IMR-90 (cell line): Measurements from ENCODE around the gene CKAP2L. TPM values are rescaled to one million over a fixed set of nuclear protein-coding genes. Genes with fewer than 3 reads are reported as not detected.

Experiments used
- ATAC-seq: fragments of 200-7000 bp; cut with Tn5 transposase; 2 replicates; pipeline ENCODE4 v1.9.1; 2020; ENCODE audit warnings: low read depth, mild to moderate bottlenecking, moderate library complexity
- BruUV-seq: library from RNA; stranded (reverse); fragments of 400-500 nt; replicated peaks from 2 replicates; lab custom pipeline; 2021; lab: Mats Ljungman, UMichigan
- CTCF ChIA-PET: fragments of 300-600 bp; formaldehyde crosslinking; extraction: SDS; loops from one replicate; lab custom pipeline; 2021; ENCODE audit warnings: antibody characterized with exemption; lab: Yijun Ruan, JAX
- POLR2A ChIA-PET: fragments of 300-600 bp; sonication (Branson Sonifier 250); formaldehyde crosslinking; loops from one replicate; lab custom pipeline; 2022; ENCODE audit warnings: antibody characterized with exemption; ENCODE audit not compliant: unreplicated experiment; lab: Charles Lee
- DNase-seq: peaks from one replicate; pipeline ENCODE4 v3.0.0; 2013
- H2AFZ ChIP-seq: replicated peaks from 2 replicates; pipeline ENCODE3; 2013; ENCODE audit warnings: low read length, mild to moderate bottlenecking; ENCODE audit not compliant: poor library complexity
- H2AK5ac ChIP-seq: 2 replicates; pipeline ENCODE4 v1.6.1; 2013; ENCODE audit warnings: low read depth, low read length, inconsistent platforms
- H2AK9ac ChIP-seq: replicated peaks from 2 replicates; pipeline ENCODE3; 2013; ENCODE audit warnings: mild to moderate bottlenecking, low read depth, low read length, moderate library complexity; ENCODE audit not compliant: poor library complexity
- H2BK120ac ChIP-seq: 2 replicates; pipeline ENCODE4 v1.6.1; 2013; ENCODE audit warnings: low read depth, low read length, inconsistent platforms
- H2BK15ac ChIP-seq: 3 replicates; pipeline ENCODE4 v1.6.1; 2013; ENCODE audit warnings: low read depth, low read length, inconsistent platforms
- H2BK20ac ChIP-seq: 2 replicates; pipeline ENCODE4 v1.6.1; 2013; ENCODE audit warnings: low read depth, mild to moderate bottlenecking, inconsistent platforms, low read length, moderate library complexity
- H2BK5ac ChIP-seq: 2 replicates; pipeline ENCODE4 v1.6.1; 2013; ENCODE audit warnings: mild to moderate bottlenecking, low read depth, low read length, inconsistent platforms; ENCODE audit not compliant: poor library complexity, severe bottlenecking
- H3K14ac ChIP-seq: replicated peaks from 2 replicates; pipeline ENCODE4 v1.6.1; 2013; ENCODE audit warnings: low read depth, low read length, inconsistent platforms
- H3K18ac ChIP-seq: 2 replicates; pipeline ENCODE4 v1.6.1; 2013; ENCODE audit warnings: low read depth, low read length, control low read depth
- H3K23ac ChIP-seq: 2 replicates; pipeline ENCODE4 v1.6.1; 2013; ENCODE audit warnings: low read depth, low read length, inconsistent platforms
- H3K27ac ChIP-seq: 2 replicates; pipeline ENCODE4 v1.5.1; 2013; ENCODE audit warnings: mild to moderate bottlenecking, control low read depth, low read length; ENCODE audit not compliant: insufficient read depth
- H3K27me3 ChIP-seq: 2 replicates; pipeline ENCODE4 v1.6.1; 2013; ENCODE audit warnings: low read length; ENCODE audit not compliant: control insufficient read depth, insufficient read depth
- H3K36me3 ChIP-seq: 2 replicates; pipeline ENCODE4 v1.6.1; 2013; ENCODE audit warnings: low read length, mixed read lengths; ENCODE audit not compliant: control insufficient read depth, insufficient read depth
- H3K4ac ChIP-seq: 2 replicates; pipeline ENCODE4 v1.6.1; 2013; ENCODE audit warnings: low read depth, low read length, inconsistent platforms
- H3K4me1 ChIP-seq: 2 replicates; pipeline ENCODE4 v1.6.1; 2013; ENCODE audit warnings: low read length, mixed read lengths; ENCODE audit not compliant: control insufficient read depth, insufficient read depth
- H3K4me2 ChIP-seq: 2 replicates; pipeline ENCODE4 v1.6.1; 2013; ENCODE audit warnings: low read depth, mild to moderate bottlenecking, control low read depth, low read length, moderate library complexity
- H3K4me3 ChIP-seq: 2 replicates; pipeline ENCODE4 v1.5.1; 2013; ENCODE audit warnings: low read depth, mild to moderate bottlenecking, control low read depth, low read length, moderate library complexity; ENCODE audit not compliant: insufficient read depth
- H3K56ac ChIP-seq: 2 replicates; pipeline ENCODE4 v1.6.1; 2013; ENCODE audit warnings: low read length, inconsistent platforms; ENCODE audit not compliant: insufficient read depth; ENCODE audit errors: extremely low read depth
- H3K79me1 ChIP-seq, 2 experiments: 2 replicates each; pipeline ENCODE4 v1.6.1; 2013; ENCODE audit warnings: low read length in 2 of 2, inconsistent platforms in 1 of 2, low read depth in 1 of 2
- H3K9ac ChIP-seq: 2 replicates; pipeline ENCODE4 v1.6.1; 2013; ENCODE audit warnings: low read depth, low read length, control low read depth
- H3K9me1 ChIP-seq: 2 replicates; pipeline ENCODE4 v1.6.1; 2013; ENCODE audit warnings: low read length, inconsistent platforms; ENCODE audit not compliant: insufficient read depth
- H3K9me3 ChIP-seq: 2 replicates; pipeline ENCODE4 v1.6.1; 2013; ENCODE audit warnings: low read length; ENCODE audit not compliant: control insufficient read depth, insufficient read depth
- H4K20me1 ChIP-seq: 2 replicates; pipeline ENCODE4 v1.6.1; 2013; ENCODE audit warnings: low read length, inconsistent platforms; ENCODE audit not compliant: insufficient read depth
- H4K5ac ChIP-seq: 2 replicates; pipeline ENCODE4 v1.6.1; 2013; ENCODE audit warnings: mild to moderate bottlenecking, low read depth, low read length, control low read depth
- H4K8ac ChIP-seq, 2 experiments: 2 replicates each; pipeline ENCODE4 v1.6.1; 2013; ENCODE audit warnings: low read depth in 2 of 2, low read length in 2 of 2, control low read depth in 1 of 2, inconsistent platforms in 1 of 2
- H4K91ac ChIP-seq: 2 replicates; pipeline ENCODE4 v1.6.1; 2013; ENCODE audit warnings: low read depth, low read length, inconsistent platforms; ENCODE audit not compliant: insufficient read depth
- FOS ChIP-seq: fragments of 150-350 bp; IDR thresholded peaks from 2 replicates; pipeline ENCODE4 v1.6.1; 2016; ENCODE audit warnings: low read depth, low read length
- MXI1 ChIP-seq: IDR thresholded peaks from 2 replicates; pipeline ENCODE4 v1.6.1; 2012; ENCODE audit warnings: low read depth, mild to moderate bottlenecking, low read length, moderate library complexity, borderline replicate concordance
- RAD21 ChIP-seq: IDR thresholded peaks from 2 replicates; pipeline ENCODE4 v1.6.1; 2012; ENCODE audit warnings: low read length, improper control_type of control experiment
- WGBS, 2 experiments: methylation state at CpG; one replicate each; pipeline versions ENCODE4 v1.1.5 to v1.1.7; 2013; ENCODE audit warnings: missing lambda C conversion rate in 2 of 2; ENCODE audit not compliant: insufficient read length in 1 of 2; ENCODE audit errors: extremely low coverage in 2 of 2; 5-methylcytosine and 5-hydroxymethylcytosine counted together
- dilution Hi-C: fragments of 300-500 bp; cut with HindIII; formaldehyde crosslinking; loops from one replicate; pipeline ENCODE4 v1.14.3; 2018; ENCODE audit warnings: low sequenced_read_pairs; ENCODE audit not compliant: unreplicated experiment
- in situ Hi-C: fragments of 300-500 bp; cut with MboI; formaldehyde crosslinking; loops from 3 replicates; pipeline ENCODE4 v1.14.3; 2019; ENCODE audit warnings: low sequenced_read_pairs, inconsistent platforms, mixed read lengths
- intact Hi-C: fragments of 100-400 bp; cut with micrococcal nuclease; formaldehyde crosslinking; loops from 2 replicates; pipeline ENCODE4 v1.10.0; 2022
- polyA plus RNA-seq, 3 experiments: library from polyadenylated mRNA; depleted of rRNA; stranded (reverse); fragments of >200 nt; gene quantifications; 2 replicates each; pipeline ENCODE4 v1.2.3, GENCODE V29; 2012; ENCODE audit warnings: low replicate concordance in 1 of 3
- total RNA-seq: library from RNA; depleted of rRNA; stranded (reverse); fragments of >200 nt; gene quantifications from 2 replicates; pipeline ENCODE4 v1.2.3, GENCODE V29; 2012
- TF ChIP-seq, protein P1 (sequence below): conservative IDR thresholded peaks from 2 replicates; pipeline ENCODE4 v1.5.1; 2012; ENCODE audit warnings: mild to moderate bottlenecking, low read depth, low read length, improper control_type of control experiment

Gene CKAP2L
- total and polyA plus RNA-seq, 2 of the 4 experiments (the other 2 are of a cell fraction): 6.4 to 9.9 TPM

DNA sequence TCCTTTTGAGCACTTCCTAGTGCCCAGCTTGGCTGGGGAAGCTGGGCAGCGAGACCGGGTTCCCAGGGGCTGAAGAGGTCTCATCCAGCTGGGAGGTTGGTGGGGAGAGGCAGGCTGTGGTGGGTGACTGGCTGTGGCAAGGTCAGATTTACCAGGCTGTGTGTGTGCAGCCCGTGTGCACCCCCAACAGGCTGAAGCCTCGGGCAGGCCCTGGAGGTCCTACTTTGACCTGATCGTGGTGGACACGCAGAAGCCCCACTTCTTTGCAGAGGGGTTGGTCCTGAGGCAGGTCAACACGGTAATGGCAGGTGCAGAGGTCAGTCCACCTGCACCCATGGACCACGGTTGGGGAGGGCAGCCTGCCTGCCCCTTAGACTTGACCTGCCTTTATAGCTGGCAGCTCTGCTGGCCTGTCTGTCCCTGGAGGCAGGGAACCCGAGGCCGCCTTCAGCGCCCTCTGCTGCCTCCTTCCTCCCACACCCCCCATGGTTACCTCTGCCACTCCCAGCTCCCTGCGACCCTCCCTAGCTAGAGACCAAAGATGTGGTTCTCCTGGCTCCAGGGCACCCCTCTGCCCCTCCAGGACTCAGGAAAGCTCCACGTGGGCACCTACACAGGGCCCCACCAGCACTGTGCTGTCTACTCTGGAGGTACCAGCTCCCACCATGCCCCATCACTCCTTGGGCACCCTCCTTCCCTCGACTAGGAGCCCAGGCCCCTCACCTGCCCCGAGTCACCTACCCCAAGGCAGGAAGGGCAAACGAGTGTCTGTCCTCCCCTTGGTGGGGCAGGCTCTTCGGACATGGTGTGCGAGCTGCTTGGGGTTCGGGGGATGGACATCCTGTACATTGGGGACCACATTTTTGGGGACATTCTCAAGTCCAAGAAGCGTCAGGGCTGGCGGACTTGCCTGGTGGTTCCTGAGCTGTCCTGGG lies 39.6 kb downstream of the CKAP2L start:
- Histone ChIP-seq H3K56ac (no peak overlapping the region), H3K9me1 (no peaks in the 10 kb centered on the region), H4K20me1 (no peaks in the 10 kb centered on the region), H4K8ac (no peak overlapping the region), H3K79me1 (no peaks in the 10 kb centered on the region), H2BK5ac (no peak overlapping the region), H3K27ac (no peak overlapping the region), H2AFZ (peak overlapping the region; percentile 65), H4K5ac (no peak overlapping the region), H2AK9ac (peak overlapping the region; percentile 29), H2AK5ac (peak overlapping the region; percentile 93), H3K9ac (no peak overlapping the region), H3K9me3 (no peaks in the 10 kb centered on the region), H3K36me3 (no peaks in the 10 kb centered on the region), H3K14ac (no peak overlapping the region), H4K91ac (no peak overlapping the region), H3K4me1 (peaks cover 1% of the 10 kb centered on the region; the same call in 1 of the 2 replicates), H3K23ac (no peak overlapping the region), H3K4me3 (no peak overlapping the region), H3K4me2 (no peak overlapping the region), H3K4ac (peak overlapping the region; percentile 15; the same call in 1 of the 2 replicates), H3K27me3 (no peaks in the 10 kb centered on the region), H3K18ac (no peak overlapping the region), H2BK120ac (peak overlapping the region; percentile 43), H2BK20ac (no peak overlapping the region), H2BK15ac (no peak overlapping the region; the same call in 2 of the 3 replicates)
- in situ Hi-C loops (loop anchor here (5.0 kb wide), 1 partner anchor 123 kb away; no protein-coding TSS in a partner anchor), intact Hi-C loops (loop anchor here (5.0 kb wide), 1 partner anchor 143 kb away; the partner anchor contains the start of gene CHCHD5), dilution Hi-C loops (no loop called here)
- ChIA-PET POLR2A (interaction anchor here (0.6 kb wide), 1 partner anchor 33 kb away, joined by 3 read pairs; no protein-coding TSS in a partner anchor), CTCF (interaction anchor here (1.1 to 2.7 kb wide), 6 partner anchors 95 to 217 kb away, joined by 3 to 21 read pairs (median 4); no protein-coding TSS in a partner anchor)
- 91% methylated on average over 6 of the region's 21 CpGs; no CpG with 5 or more reads in 1 of the 2 experiments for WGBS, 2 experiments
- no TSS peak for BruUV-seq
- no peak for DNase-seq
- no peak for ATAC-seq
- TF ChIP-seq, protein P1, sequence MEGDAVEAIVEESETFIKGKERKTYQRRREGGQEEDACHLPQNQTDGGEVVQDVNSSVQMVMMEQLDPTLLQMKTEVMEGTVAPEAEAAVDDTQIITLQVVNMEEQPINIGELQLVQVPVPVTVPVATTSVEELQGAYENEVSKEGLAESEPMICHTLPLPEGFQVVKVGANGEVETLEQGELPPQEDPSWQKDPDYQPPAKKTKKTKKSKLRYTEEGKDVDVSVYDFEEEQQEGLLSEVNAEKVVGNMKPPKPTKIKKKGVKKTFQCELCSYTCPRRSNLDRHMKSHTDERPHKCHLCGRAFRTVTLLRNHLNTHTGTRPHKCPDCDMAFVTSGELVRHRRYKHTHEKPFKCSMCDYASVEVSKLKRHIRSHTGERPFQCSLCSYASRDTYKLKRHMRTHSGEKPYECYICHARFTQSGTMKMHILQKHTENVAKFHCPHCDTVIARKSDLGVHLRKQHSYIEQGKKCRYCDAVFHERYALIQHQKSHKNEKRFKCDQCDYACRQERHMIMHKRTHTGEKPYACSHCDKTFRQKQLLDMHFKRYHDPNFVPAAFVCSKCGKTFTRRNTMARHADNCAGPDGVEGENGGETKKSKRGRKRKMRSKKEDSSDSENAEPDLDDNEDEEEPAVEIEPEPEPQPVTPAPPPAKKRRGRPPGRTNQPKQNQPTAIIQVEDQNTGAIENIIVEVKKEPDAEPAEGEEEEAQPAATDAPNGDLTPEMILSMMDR: peak; percentile 26; the same call in 1 of the 2 replicates
- TF ChIP-seq MXI1: no peak
- peak; percentile 40 for TF ChIP-seq RAD21
- TF ChIP-seq FOS: no peak
